GM19452 (cell line): ENCODE data around the gene TAF5L.
"Not testable (repeated sequence)": the region's sequence is repeated elsewhere in the genome, so short reads cannot be mapped to it uniquely, and the experiment has no call there.

Source experiments
- ATAC-seq: cut with Tn5 transposase; IDR thresholded peaks from one replicate; pipeline ENCODE4 v1.9.1; 2021; ENCODE audit not compliant: unreplicated experiment

The TAF5L gene

GRCh38 chr1:229608590-229608989 is 17.3 kb downstream of the TAF5L start:
- ATAC-seq = no peak

- ATAC-seq = no peak
These were observed 18.6 kb downstream of the TAF5L start for GRCh38 chr1:229607370-229607769.

- no peak for ATAC-seq
These were observed 22.4 kb downstream of the TAF5L start for GRCh38 chr1:229603371-229604005.

GRCh38 chr1:229600229-229600628 is 25.7 kb downstream of the TAF5L start:
- ATAC-seq = no peak

- ATAC-seq = no peak
These were observed 26.5 kb downstream of the TAF5L start for GRCh38 chr1:229599218-229599954.

- ATAC-seq = no peak
These were observed 28.0 kb downstream of the TAF5L start for GRCh38 chr1:229597877-229598276.

- no peak for ATAC-seq
These were observed 28.8 kb downstream of the TAF5L start for GRCh38 chr1:229596925-229597699.

GRCh38 chr1:229595876-229596275 is 30.0 kb downstream of the TAF5L start:
- ATAC-seq = not testable (repeated sequence)

GRCh38 chr1:229594227-229595008 is 31.5 kb downstream of the TAF5L start:
- ATAC-seq = no peak

- ATAC-seq = no peak
These were observed 32.1 kb downstream of the TAF5L start for GRCh38 chr1:229593800-229594199.

- no peak for ATAC-seq
These were observed 35.8 kb downstream of the TAF5L start for GRCh38 chr1:229590119-229590518.

- no peak for ATAC-seq
These were observed 40.6 kb downstream of the TAF5L start for GRCh38 chr1:229585338-229585737.

- ATAC-seq = no peak
These were observed 43.2 kb downstream of the TAF5L start for GRCh38 chr1:229582715-229583114.

- ATAC-seq = no peak
These were observed 43.8 kb downstream of the TAF5L start for GRCh38 chr1:229582011-229582694.

GRCh38 chr1:229581485-229581884 is 44.4 kb downstream of the TAF5L start:
- ATAC-seq = no peak

- ATAC-seq = no peak
These were observed 46.8 kb downstream of the TAF5L start for GRCh38 chr1:229579059-229579673.

GRCh38 chr1:229578168-229579058 is 47.5 kb downstream of the TAF5L start:
- ATAC-seq = no peak

GRCh38 chr1:229574679-229575442 is 51.1 kb downstream of the TAF5L start:
- no peak for ATAC-seq
